SK-N-SH treated with all-trans-retinoic acid at 6 μM for 48 hours (cell line): ENCODE results near the gene TNFRSF18.

ENCODE experiments used
- ATAC-seq: fragments of 200-7000 bp; cut with Tn5 transposase; 3 replicates; pipeline ENCODE4 v1.9.1; 2020; ENCODE audit warnings: mild to moderate bottlenecking, moderate library complexity
- ARNTL ChIP-seq: fragments of 450-650 bp; formaldehyde crosslinking; IDR thresholded peaks from 2 replicates; pipeline ENCODE4 v1.5.0; 2020; ENCODE audit warnings: low read depth, mild to moderate bottlenecking, moderate library complexity, borderline replicate concordance
- BACH2 ChIP-seq: fragments of 250-450 bp; sonication (Bioruptor Pico); IDR thresholded peaks from 2 replicates; pipeline ENCODE4 v1.9.0; 2021; ENCODE audit warnings: mild to moderate bottlenecking, borderline replicate concordance
- CSDC2 ChIP-seq: fragments of 250-450 bp; sonication (Bioruptor Pico); IDR thresholded peaks from 2 replicates; pipeline ENCODE4 v1.5.0; 2020; ENCODE audit warnings: mild to moderate bottlenecking, moderate library complexity
- GLIS3 ChIP-seq: fragments of 250-450 bp; sonication (Bioruptor Pico); IDR thresholded peaks from 2 replicates; pipeline ENCODE4 v1.5.0; 2020; ENCODE audit warnings: mild to moderate bottlenecking, moderate library complexity
- ISL1 ChIP-seq: fragments of 250-450 bp; sonication (Bioruptor Pico); IDR thresholded peaks from 2 replicates; pipeline ENCODE4 v2.1.2; 2022; ENCODE audit warnings: mild to moderate bottlenecking, moderate library complexity
- OSR1 ChIP-seq: fragments of 250-450 bp; sonication (Bioruptor Pico); IDR thresholded peaks from 2 replicates; pipeline ENCODE4 v1.8.0; 2022; ENCODE audit warnings: moderate library complexity, mild to moderate bottlenecking, inconsistent platforms
- PPARA ChIP-seq: fragments of 250-450 bp; sonication (Bioruptor Pico); IDR thresholded peaks from 2 replicates; pipeline ENCODE4 v1.5.0; 2020; ENCODE audit warnings: mild to moderate bottlenecking, borderline replicate concordance
- RARB ChIP-seq: fragments of 250-450 bp; sonication (Bioruptor Pico); IDR thresholded peaks from 2 replicates; pipeline ENCODE4 v1.8.0; 2021; ENCODE audit warnings: mild to moderate bottlenecking, moderate library complexity
- SNAI2 ChIP-seq: fragments of 250-450 bp; sonication (Bioruptor Pico); IDR thresholded peaks from 2 replicates; pipeline ENCODE4 v1.5.0; 2020; ENCODE audit warnings: mild to moderate bottlenecking, moderate library complexity
- TCF4 ChIP-seq: fragments of 250-450 bp; sonication (Bioruptor Pico); IDR thresholded peaks from 2 replicates; pipeline ENCODE4 v1.8.0; 2021; ENCODE audit warnings: mild to moderate bottlenecking, moderate library complexity, borderline replicate concordance
- ZC3H10 ChIP-seq: fragments of 250-450 bp; sonication (Bioruptor Pico); IDR thresholded peaks from 2 replicates; pipeline ENCODE4 v1.5.1; 2021; ENCODE audit warnings: mild to moderate bottlenecking, moderate library complexity
- ZFP3 ChIP-seq: fragments of 250-450 bp; sonication (Bioruptor Pico); IDR thresholded peaks from 2 replicates; pipeline ENCODE4 v1.5.0; 2020; ENCODE audit warnings: mild to moderate bottlenecking, moderate library complexity
- ZFP30 ChIP-seq: fragments of 450-650 bp; formaldehyde crosslinking; IDR thresholded peaks from 2 replicates; pipeline ENCODE4 v1.5.0; 2022; ENCODE audit warnings: mild to moderate bottlenecking, moderate library complexity
- ZNF565 ChIP-seq: fragments of 450-650 bp; formaldehyde crosslinking; conservative IDR thresholded peaks from 2 replicates; pipeline ENCODE4 v1.5.0; 2020; ENCODE audit warnings: low read depth, mild to moderate bottlenecking, moderate library complexity
- ZNF70 ChIP-seq: fragments of 450-650 bp; formaldehyde crosslinking; IDR thresholded peaks from 2 replicates; pipeline ENCODE4 v1.5.0; 2020; ENCODE audit warnings: mild to moderate bottlenecking, moderate library complexity
- ZNF8 ChIP-seq: fragments of 450-650 bp; formaldehyde crosslinking; IDR thresholded peaks from 2 replicates; pipeline ENCODE4 v1.5.0; 2020; ENCODE audit warnings: mild to moderate bottlenecking, moderate library complexity
- TF ChIP-seq, protein P1 (sequence below): fragments of 250-450 bp; sonication (Bioruptor Pico); IDR thresholded peaks from 2 replicates; pipeline ENCODE4 v1.5.0; 2020; ENCODE audit warnings: mild to moderate bottlenecking, moderate library complexity
- TF ChIP-seq, protein P2 (sequence below): fragments of 250-450 bp; sonication (Bioruptor Pico); IDR thresholded peaks from 2 replicates; pipeline ENCODE4 v1.8.0; 2020; ENCODE audit warnings: mild to moderate bottlenecking, moderate library complexity, borderline replicate concordance
- TF ChIP-seq, protein P3 (sequence below): fragments of 250-450 bp; sonication (Bioruptor Pico); IDR thresholded peaks from 2 replicates; pipeline ENCODE4 v1.5.1; 2020; ENCODE audit warnings: low read depth, mild to moderate bottlenecking, moderate library complexity
- TF ChIP-seq, protein P4 (sequence below): fragments of 250-450 bp; sonication (Bioruptor Pico); IDR thresholded peaks from 2 replicates; pipeline ENCODE4 v1.5.1; 2021; ENCODE audit warnings: mild to moderate bottlenecking, moderate library complexity

Gene TNFRSF18

DNA sequence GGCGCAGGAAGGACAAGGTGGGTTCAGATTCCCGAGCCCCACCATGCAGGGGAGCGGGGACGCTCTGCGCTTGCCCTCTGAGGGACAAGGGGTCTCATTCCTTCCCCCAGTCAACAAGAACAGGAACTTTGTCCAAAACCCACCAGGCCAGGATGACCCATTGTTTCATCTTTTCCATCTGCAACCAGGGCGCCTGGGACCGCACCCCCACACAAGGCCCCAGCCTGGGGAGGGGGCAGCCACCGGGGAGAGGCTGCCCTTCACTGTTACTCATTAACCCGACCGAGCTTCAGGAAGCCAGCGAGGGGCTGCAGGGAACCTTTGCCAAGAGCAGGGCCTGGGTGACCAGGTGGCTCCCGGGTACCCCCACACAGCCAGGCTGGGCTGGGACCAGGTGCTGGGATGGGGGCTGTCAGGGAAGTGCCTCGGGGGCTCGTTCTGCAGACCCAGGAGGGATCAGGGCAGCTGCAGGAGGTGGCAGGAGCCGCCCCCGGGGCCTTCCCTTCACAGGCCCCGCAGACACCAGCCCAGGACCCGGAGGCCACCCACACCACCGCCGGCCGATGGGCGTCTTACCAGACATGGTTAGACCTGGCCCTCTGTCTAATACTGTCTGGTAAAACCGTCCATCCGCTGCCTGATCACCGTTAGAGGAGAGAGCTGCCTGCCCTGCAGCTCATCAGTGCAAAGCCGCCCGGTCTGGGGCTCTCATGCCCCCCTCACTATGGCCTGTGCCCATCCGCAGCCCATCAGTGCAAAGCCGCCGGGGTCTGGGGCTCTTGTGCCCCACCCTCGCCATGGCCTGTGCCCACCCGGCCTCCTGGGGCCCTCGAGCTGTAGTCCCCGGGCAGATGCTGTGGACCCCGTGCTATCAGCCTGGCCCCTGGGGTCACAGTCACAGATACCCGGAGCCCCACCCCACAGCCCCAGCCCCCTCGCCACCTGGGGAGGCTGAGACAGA, 37.7 kb downstream of the TNFRSF18 start:
- ATAC-seq = peak; percentile 19

DNA sequence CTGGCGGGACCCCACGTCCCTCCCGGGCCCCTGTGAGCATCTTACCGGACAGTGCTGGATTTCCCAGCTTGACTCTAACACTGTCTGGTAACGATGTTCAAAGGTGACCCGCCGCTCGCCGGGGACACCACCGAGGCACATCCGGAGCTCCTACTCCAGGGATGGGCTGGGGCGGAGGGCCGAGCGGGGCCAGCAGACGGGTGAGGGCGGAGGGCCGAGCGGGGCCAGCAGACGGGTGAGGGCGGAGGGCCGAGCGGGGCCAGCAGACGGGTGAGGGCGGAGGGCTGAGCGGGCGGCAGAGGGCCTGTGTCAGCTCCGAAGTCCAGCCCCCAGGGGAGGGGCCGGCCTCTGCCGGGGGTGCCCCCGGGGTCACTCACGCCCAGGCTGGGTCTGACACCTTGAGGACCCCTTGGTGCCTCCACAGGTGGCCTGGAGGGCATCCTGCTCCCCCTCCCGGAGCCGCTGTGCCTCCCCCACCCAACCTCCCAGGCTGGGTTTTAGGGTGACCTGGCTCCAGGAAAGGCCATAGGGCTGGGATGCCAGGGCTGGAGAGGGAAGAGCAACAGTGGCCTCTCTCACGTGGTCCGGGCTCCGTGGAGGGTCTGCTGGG, 38.4 kb downstream of the TNFRSF18 start:
- TF ChIP-seq, protein P1, sequence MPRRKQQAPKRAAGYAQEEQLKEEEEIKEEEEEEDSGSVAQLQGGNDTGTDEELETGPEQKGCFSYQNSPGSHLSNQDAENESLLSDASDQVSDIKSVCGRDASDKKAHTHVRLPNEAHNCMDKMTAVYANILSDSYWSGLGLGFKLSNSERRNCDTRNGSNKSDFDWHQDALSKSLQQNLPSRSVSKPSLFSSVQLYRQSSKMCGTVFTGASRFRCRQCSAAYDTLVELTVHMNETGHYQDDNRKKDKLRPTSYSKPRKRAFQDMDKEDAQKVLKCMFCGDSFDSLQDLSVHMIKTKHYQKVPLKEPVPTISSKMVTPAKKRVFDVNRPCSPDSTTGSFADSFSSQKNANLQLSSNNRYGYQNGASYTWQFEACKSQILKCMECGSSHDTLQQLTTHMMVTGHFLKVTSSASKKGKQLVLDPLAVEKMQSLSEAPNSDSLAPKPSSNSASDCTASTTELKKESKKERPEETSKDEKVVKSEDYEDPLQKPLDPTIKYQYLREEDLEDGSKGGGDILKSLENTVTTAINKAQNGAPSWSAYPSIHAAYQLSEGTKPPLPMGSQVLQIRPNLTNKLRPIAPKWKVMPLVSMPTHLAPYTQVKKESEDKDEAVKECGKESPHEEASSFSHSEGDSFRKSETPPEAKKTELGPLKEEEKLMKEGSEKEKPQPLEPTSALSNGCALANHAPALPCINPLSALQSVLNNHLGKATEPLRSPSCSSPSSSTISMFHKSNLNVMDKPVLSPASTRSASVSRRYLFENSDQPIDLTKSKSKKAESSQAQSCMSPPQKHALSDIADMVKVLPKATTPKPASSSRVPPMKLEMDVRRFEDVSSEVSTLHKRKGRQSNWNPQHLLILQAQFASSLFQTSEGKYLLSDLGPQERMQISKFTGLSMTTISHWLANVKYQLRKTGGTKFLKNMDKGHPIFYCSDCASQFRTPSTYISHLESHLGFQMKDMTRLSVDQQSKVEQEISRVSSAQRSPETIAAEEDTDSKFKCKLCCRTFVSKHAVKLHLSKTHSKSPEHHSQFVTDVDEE = no peak
- no peak for TF ChIP-seq ARNTL (CRISPR knock-in tag)
- TF ChIP-seq ZNF8 (CRISPR knock-in tag) = no peak
- no peak for TF ChIP-seq ZFP3 (CRISPR knock-in tag)
- TF ChIP-seq OSR1 = no peak
- no peak for TF ChIP-seq PPARA (CRISPR knock-in tag)
- TF ChIP-seq RARB (CRISPR knock-in tag) = no peak
- TF ChIP-seq GLIS3 (CRISPR knock-in tag) = no peak
- TF ChIP-seq SNAI2 (CRISPR knock-in tag) = no peak
- no peak for TF ChIP-seq CSDC2 (CRISPR knock-in tag)
- no peak for TF ChIP-seq ISL1 (CRISPR knock-in tag)
- no peak for ATAC-seq

More for the DNA sequence above, 37.7 kb downstream of the TNFRSF18 start:
- TF ChIP-seq, protein P1 = no peak
- TF ChIP-seq OSR1 (no peak), ZNF70 (CRISPR knock-in tag) (no peak), ZFP3 (CRISPR knock-in tag) (no peak), BACH2 (no peak), ZFP30 (CRISPR knock-in tag) (no peak), ZNF565 (no peak), GLIS3 (CRISPR knock-in tag) (no peak), PPARA (CRISPR knock-in tag) (no peak), TCF4 (CRISPR knock-in tag) (no peak), ARNTL (CRISPR knock-in tag) (no peak), ZC3H10 (CRISPR knock-in tag) (no peak), RARB (CRISPR knock-in tag) (no peak)
- TF ChIP-seq, protein P2, sequence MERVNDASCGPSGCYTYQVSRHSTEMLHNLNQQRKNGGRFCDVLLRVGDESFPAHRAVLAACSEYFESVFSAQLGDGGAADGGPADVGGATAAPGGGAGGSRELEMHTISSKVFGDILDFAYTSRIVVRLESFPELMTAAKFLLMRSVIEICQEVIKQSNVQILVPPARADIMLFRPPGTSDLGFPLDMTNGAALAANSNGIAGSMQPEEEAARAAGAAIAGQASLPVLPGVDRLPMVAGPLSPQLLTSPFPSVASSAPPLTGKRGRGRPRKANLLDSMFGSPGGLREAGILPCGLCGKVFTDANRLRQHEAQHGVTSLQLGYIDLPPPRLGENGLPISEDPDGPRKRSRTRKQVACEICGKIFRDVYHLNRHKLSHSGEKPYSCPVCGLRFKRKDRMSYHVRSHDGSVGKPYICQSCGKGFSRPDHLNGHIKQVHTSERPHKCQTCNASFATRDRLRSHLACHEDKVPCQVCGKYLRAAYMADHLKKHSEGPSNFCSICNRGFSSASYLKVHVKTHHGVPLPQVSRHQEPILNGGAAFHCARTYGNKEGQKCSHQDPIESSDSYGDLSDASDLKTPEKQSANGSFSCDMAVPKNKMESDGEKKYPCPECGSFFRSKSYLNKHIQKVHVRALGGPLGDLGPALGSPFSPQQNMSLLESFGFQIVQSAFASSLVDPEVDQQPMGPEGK (CRISPR knock-in tag) = no peak
- TF ChIP-seq, protein P3, sequence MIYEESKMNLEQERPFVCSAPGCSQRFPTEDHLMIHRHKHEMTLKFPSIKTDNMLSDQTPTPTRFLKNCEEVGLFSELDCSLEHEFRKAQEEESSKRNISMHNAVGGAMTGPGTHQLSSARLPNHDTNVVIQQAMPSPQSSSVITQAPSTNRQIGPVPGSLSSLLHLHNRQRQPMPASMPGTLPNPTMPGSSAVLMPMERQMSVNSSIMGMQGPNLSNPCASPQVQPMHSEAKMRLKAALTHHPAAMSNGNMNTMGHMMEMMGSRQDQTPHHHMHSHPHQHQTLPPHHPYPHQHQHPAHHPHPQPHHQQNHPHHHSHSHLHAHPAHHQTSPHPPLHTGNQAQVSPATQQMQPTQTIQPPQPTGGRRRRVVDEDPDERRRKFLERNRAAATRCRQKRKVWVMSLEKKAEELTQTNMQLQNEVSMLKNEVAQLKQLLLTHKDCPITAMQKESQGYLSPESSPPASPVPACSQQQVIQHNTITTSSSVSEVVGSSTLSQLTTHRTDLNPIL (CRISPR knock-in tag) = no peak
- TF ChIP-seq, protein P4, sequence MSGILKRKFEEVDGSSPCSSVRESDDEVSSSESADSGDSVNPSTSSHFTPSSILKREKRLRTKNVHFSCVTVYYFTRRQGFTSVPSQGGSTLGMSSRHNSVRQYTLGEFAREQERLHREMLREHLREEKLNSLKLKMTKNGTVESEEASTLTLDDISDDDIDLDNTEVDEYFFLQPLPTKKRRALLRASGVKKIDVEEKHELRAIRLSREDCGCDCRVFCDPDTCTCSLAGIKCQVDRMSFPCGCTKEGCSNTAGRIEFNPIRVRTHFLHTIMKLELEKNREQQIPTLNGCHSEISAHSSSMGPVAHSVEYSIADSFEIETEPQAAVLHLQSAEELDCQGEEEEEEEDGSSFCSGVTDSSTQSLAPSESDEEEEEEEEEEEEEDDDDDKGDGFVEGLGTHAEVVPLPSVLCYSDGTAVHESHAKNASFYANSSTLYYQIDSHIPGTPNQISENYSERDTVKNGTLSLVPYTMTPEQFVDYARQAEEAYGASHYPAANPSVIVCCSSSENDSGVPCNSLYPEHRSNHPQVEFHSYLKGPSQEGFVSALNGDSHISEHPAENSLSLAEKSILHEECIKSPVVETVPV (CRISPR knock-in tag) = no peak
